ENCODE data around the gene TEN1. TPM values are rescaled to one million over a fixed set of nuclear protein-coding genes. Genes with fewer than 3 reads are reported as not detected.

Gene TEN1
- total RNA-seq, 1 donor from 2014 or later: 8.5 TPM

- no peak for DNase-seq
- no peak overlapping the region for H3K4me3 Mint-ChIP-seq (ENCODE audit: unreplicated experiment)
- H3K9me3 Mint-ChIP-seq (ENCODE audit: unreplicated experiment): peaks cover 3% of the 10 kb centered on the region
- H3K4me1 Mint-ChIP-seq (ENCODE audit: low read depth, unreplicated experiment): peaks cover 3% of the 10 kb centered on the region
- no peaks in the 10 kb centered on the region for H3K36me3 Mint-ChIP-seq (ENCODE audit: unreplicated experiment)
- TF ChIP-seq, protein P1, sequence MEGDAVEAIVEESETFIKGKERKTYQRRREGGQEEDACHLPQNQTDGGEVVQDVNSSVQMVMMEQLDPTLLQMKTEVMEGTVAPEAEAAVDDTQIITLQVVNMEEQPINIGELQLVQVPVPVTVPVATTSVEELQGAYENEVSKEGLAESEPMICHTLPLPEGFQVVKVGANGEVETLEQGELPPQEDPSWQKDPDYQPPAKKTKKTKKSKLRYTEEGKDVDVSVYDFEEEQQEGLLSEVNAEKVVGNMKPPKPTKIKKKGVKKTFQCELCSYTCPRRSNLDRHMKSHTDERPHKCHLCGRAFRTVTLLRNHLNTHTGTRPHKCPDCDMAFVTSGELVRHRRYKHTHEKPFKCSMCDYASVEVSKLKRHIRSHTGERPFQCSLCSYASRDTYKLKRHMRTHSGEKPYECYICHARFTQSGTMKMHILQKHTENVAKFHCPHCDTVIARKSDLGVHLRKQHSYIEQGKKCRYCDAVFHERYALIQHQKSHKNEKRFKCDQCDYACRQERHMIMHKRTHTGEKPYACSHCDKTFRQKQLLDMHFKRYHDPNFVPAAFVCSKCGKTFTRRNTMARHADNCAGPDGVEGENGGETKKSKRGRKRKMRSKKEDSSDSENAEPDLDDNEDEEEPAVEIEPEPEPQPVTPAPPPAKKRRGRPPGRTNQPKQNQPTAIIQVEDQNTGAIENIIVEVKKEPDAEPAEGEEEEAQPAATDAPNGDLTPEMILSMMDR (IDR thresholded peaks at IDR 0.05; ENCODE audit: partially characterized antibody, unreplicated experiment): no peak
- no peak overlapping the region for H3K27ac Mint-ChIP-seq (ENCODE audit: unreplicated experiment)
- H3K27me3 Mint-ChIP-seq (ENCODE audit: unreplicated experiment): no peaks in the 10 kb centered on the region
Measured at GRCh38 chr17:76032073-76032779, 53.2 kb downstream of the TEN1 start.

DNA sequence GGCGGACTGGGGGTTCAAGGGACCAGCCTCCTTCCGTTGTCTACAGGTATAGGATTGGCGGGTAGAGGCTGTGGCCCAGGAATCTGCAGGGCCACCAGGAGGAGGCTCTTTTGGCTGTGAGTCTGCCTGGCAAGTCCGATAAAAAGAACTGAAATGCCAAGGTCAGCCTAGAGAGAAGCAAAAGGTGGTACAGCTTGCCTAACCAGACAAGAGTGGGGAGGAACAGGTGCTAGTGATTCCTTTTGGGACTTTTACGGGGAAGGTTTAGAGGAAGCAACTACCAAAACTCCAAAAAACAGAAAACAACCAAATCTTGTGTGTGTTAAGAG is 53.7 kb downstream of the TEN1 start:
- Mint-ChIP-seq H3K36me3 (ENCODE audit: unreplicated experiment) (no peaks in the 10 kb centered on the region), H3K4me3 (ENCODE audit: unreplicated experiment) (no peak overlapping the region), H3K9me3 (ENCODE audit: unreplicated experiment) (peaks cover 3% of the 10 kb centered on the region), H3K27me3 (ENCODE audit: unreplicated experiment) (no peaks in the 10 kb centered on the region), H3K4me1 (ENCODE audit: low read depth, unreplicated experiment) (peaks cover 3% of the 10 kb centered on the region), H3K27ac (ENCODE audit: unreplicated experiment) (no peak overlapping the region)
- TF ChIP-seq, protein P1 (IDR thresholded peaks at IDR 0.05; ENCODE audit: partially characterized antibody, unreplicated experiment): no peak
- no peak for DNase-seq

GRCh38 chr17:76033139-76033538 is 54.1 kb downstream of the TEN1 start:
- H3K9me3 Mint-ChIP-seq (ENCODE audit: unreplicated experiment): peaks cover 3% of the 10 kb centered on the region
- no peak overlapping the region for H3K4me3 Mint-ChIP-seq (ENCODE audit: unreplicated experiment)
- H3K4me1 Mint-ChIP-seq (ENCODE audit: low read depth, unreplicated experiment): peaks cover 3% of the 10 kb centered on the region
- H3K36me3 Mint-ChIP-seq (ENCODE audit: unreplicated experiment): no peaks in the 10 kb centered on the region
- no peak for DNase-seq
- TF ChIP-seq, protein P1 (IDR thresholded peaks at IDR 0.05; ENCODE audit: partially characterized antibody, unreplicated experiment): no peak
- H3K27me3 Mint-ChIP-seq (ENCODE audit: unreplicated experiment): no peaks in the 10 kb centered on the region
- H3K27ac Mint-ChIP-seq (ENCODE audit: unreplicated experiment): no peak overlapping the region

DNA sequence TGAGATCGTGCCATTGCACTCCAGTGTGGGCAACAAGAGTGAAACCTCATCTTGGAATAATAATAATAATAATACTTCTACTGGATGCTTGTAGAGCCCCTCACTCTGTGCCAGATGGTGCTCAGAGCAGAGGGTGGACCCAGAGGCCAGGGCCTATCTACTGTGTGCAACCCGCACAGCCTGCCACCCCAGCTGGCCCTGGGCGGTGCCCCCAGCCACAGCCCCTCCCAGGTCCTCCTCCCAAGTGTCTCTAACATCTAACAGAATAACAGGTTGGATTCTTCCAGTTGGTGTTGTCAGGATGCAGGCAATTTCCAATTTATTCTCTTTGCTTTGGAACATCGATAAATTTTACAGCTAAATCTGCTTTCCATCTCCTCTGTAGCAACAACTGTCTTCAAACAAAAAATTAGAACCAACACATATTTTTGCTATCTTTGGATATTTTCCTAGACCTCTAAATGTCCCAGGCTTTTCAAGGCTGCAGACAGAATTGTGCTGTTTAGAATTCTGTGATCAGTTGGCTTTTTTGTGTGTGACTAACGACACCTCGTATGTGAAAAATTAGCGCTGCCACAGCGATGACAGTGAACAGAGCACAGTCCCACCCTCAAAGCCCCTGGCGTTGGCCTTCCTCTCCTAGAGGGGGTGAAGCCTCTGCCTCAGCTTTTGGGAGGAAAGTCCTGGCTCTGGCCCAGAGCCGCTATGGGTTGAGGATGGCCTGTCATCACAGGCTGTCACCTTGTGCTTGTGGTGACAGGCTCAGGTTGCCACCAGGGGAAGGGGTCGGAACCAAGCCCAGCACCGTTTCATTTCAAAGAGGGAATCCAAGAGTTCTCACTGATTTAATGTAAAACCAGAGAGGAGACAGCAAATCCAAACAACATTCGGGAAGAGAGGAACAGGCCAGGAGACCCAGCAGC is 55.6 kb downstream of the TEN1 start:
- Mint-ChIP-seq H3K36me3 (ENCODE audit: unreplicated experiment) (no peaks in the 10 kb centered on the region), H3K27me3 (ENCODE audit: unreplicated experiment) (no peaks in the 10 kb centered on the region)
- TF ChIP-seq, protein P1 (IDR thresholded peaks at IDR 0.05; ENCODE audit: partially characterized antibody, unreplicated experiment): no peak

More for the DNA sequence above, 55.6 kb downstream of the TEN1 start:
- H3K4me1 Mint-ChIP-seq (ENCODE audit: low read depth, unreplicated experiment): peaks cover 7% of the 10 kb centered on the region
- H3K27ac Mint-ChIP-seq (ENCODE audit: unreplicated experiment): no peak overlapping the region
- H3K4me3 Mint-ChIP-seq (ENCODE audit: unreplicated experiment): no peak overlapping the region
- DNase-seq: no peak
- peaks cover 3% of the 10 kb centered on the region for H3K9me3 Mint-ChIP-seq (ENCODE audit: unreplicated experiment)

Data from glutamatergic neuron (in vitro differentiated cells).